DND-41 (cell line): Measurements from ENCODE around the gene GTF2E1.

Experiments used
- EZH2 ChIP-seq: IDR thresholded peaks from 3 replicates; pipeline ENCODE4 v1.6.1; 2012; ENCODE audit warnings: borderline replicate concordance, low read depth, mild to moderate bottlenecking, moderate library complexity, low read length, inconsistent platforms; ENCODE audit not compliant: severe bottlenecking
- TF ChIP-seq, protein P1 (sequence below): IDR thresholded peaks from 2 replicates; pipeline ENCODE4 v1.5.1; 2012; ENCODE audit warnings: borderline replicate concordance, low read length, moderate library complexity, mild to moderate bottlenecking; ENCODE audit not compliant: poor library complexity, severe bottlenecking; ENCODE audit errors: extremely low read depth

DNA sequence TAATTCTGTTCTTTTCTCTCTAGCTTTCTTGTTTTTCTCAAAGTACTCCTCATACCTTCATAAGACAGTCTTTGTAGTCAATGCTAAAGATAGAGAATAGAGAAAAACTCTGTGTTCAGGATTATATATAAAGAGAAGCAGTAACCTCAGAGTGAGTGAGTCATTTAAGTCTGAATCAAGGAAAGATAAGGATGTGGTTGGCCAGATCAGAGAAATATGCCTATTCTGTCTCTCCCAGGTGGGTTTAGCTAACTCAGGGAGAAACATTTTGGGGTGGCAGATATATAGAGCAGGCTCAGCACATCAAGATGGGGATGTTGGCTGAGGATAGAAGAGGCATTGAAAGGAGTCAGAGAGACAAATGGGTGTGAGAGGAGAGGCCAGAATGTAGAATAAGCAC, 31.4 kb downstream of the GTF2E1 start:
- TF ChIP-seq, protein P1, sequence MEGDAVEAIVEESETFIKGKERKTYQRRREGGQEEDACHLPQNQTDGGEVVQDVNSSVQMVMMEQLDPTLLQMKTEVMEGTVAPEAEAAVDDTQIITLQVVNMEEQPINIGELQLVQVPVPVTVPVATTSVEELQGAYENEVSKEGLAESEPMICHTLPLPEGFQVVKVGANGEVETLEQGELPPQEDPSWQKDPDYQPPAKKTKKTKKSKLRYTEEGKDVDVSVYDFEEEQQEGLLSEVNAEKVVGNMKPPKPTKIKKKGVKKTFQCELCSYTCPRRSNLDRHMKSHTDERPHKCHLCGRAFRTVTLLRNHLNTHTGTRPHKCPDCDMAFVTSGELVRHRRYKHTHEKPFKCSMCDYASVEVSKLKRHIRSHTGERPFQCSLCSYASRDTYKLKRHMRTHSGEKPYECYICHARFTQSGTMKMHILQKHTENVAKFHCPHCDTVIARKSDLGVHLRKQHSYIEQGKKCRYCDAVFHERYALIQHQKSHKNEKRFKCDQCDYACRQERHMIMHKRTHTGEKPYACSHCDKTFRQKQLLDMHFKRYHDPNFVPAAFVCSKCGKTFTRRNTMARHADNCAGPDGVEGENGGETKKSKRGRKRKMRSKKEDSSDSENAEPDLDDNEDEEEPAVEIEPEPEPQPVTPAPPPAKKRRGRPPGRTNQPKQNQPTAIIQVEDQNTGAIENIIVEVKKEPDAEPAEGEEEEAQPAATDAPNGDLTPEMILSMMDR = no peak
- TF ChIP-seq EZH2 = no peak
